Caco-2 (cell line): ENCODE data around the gene CEP83. TPM values are rescaled to one million over a fixed set of nuclear protein-coding genes. Genes with fewer than 3 reads are reported as not detected.

Experiments
- BruUV-seq: library from RNA; stranded (reverse); fragments of 400-500 nt; replicated peaks from 2 replicates; lab custom pipeline; 2021; lab: Mats Ljungman, UMichigan
- CTCF ChIA-PET: fragments of 300-600 bp; sonication (Branson Sonifier 250); formaldehyde crosslinking; loops from one replicate; lab custom pipeline; 2022; ENCODE audit warnings: antibody characterized with exemption; lab: Charles Lee
- POLR2A ChIA-PET: fragments of 300-600 bp; sonication (Branson Sonifier 250); formaldehyde crosslinking; loops from one replicate; lab custom pipeline; 2022; ENCODE audit warnings: antibody characterized with exemption; lab: Charles Lee
- DNase-seq, 2 experiments: peaks; one replicate each; pipeline versions ENCODE4 v3.0.0 to v3.0.0-alpha.2; 2020 to 2022
- H3K27me3 ChIP-seq: replicated peaks from 2 replicates; pipeline ENCODE4 v1.6.0; 2011; ENCODE audit warnings: low read length; ENCODE audit not compliant: control insufficient read depth, insufficient read depth
- H3K36me3 ChIP-seq: 2 replicates; pipeline ENCODE4 v1.5.1; 2011; ENCODE audit warnings: low read length; ENCODE audit not compliant: control insufficient read depth, insufficient read depth
- H3K4me1 ChIP-seq: fragments of 250-450 bp; sonication (Bioruptor Pico); 2 replicates; pipeline ENCODE4 v1.5.1; 2020; ENCODE audit warnings: mild to moderate bottlenecking
- H3K4me3 ChIP-seq: 2 replicates; pipeline ENCODE4 v1.5.1; 2011; ENCODE audit warnings: low read depth, mild to moderate bottlenecking, control low read depth, low read length
- H3K9me3 ChIP-seq: fragments of 250-450 bp; sonication (Bioruptor Pico); 2 replicates; pipeline ENCODE4 v1.5.1; 2020; ENCODE audit warnings: mild to moderate bottlenecking, moderate library complexity
- H3K27ac Mint-ChIP-seq: one replicate; pipeline ENCODE4 v1.8.0; 2022; ENCODE audit warnings: mixed read lengths; ENCODE audit not compliant: unreplicated experiment
- H3K27me3 Mint-ChIP-seq: one replicate; pipeline ENCODE4 v1.8.0; 2022; ENCODE audit warnings: mixed read lengths; ENCODE audit not compliant: insufficient read depth, unreplicated experiment
- H3K36me3 Mint-ChIP-seq: one replicate; pipeline ENCODE4 v1.8.0; 2022; ENCODE audit warnings: mild to moderate bottlenecking, mixed read lengths; ENCODE audit not compliant: insufficient read depth, unreplicated experiment
- H3K4me1 Mint-ChIP-seq: one replicate; pipeline ENCODE4 v1.8.0; 2022; ENCODE audit warnings: low read depth, mixed read lengths; ENCODE audit not compliant: unreplicated experiment
- H3K4me3 Mint-ChIP-seq: one replicate; pipeline ENCODE4 v1.8.0; 2022; ENCODE audit warnings: mild to moderate bottlenecking, moderate library complexity, mixed read lengths; ENCODE audit not compliant: unreplicated experiment
- H3K9me3 Mint-ChIP-seq: one replicate; pipeline ENCODE4 v1.8.0; 2022; ENCODE audit warnings: mixed read lengths; ENCODE audit not compliant: unreplicated experiment
- CTCF ChIP-seq, 2 experiments: fragments of 200-600 bp in 1 of 2; IDR thresholded peaks; 1 replicate in 1 of 2; 2 replicates in 1 of 2; pipeline versions ENCODE4 v1.5.1 to v1.8.0; 2011 to 2022; ENCODE audit warnings: antibody characterized with exemption in 1 of 2, control low read depth in 1 of 2, inconsistent platforms in 1 of 2, low read depth in 1 of 2, low read length in 1 of 2, mild to moderate bottlenecking in 1 of 2, moderate library complexity in 1 of 2; ENCODE audit not compliant: insufficient read depth in 1 of 2, severe bottlenecking in 1 of 2, unreplicated experiment in 1 of 2
- intact Hi-C: fragments of 100-400 bp; cut with micrococcal nuclease; formaldehyde crosslinking; loops from one replicate; pipeline ENCODE4 v1.10.0; 2022; ENCODE audit not compliant: unreplicated experiment
- total RNA-seq: library from RNA; stranded (reverse); gene quantifications from 2 replicates; pipeline ENCODE4 v1.2.3, GENCODE V29; 2022

Gene CEP83
- total RNA-seq, 1 experiment from 2014 or later: 23.3 TPM

GRCh38 chr12:94267921-94268471 is 191.7 kb downstream of the CEP83 start:
- TF ChIP-seq CTCF (IDR thresholded peaks at IDR 0.05; ENCODE audit: insufficient read depth in 1 of 2, low read depth in 1 of 2, low read length in 1 of 2, severe bottlenecking in 1 of 2, unreplicated experiment in 1 of 2): no peak
- Histone ChIP-seq H3K36me3 (no peaks in the 10 kb centered on the region; the same call in 1 of the 2 replicates), H3K4me3 (no peak overlapping the region), H3K9me3 (no peaks in the 10 kb centered on the region), H3K27me3 (no peaks in the 10 kb centered on the region), H3K4me1 (peaks cover 14% of the 10 kb centered on the region)
- no TSS peak for BruUV-seq
- DNase-seq: no peak
- Mint-ChIP-seq H3K27me3 (no peaks in the 10 kb centered on the region), H3K4me1 (peaks cover 7% of the 10 kb centered on the region), H3K36me3 (peaks cover 71% of the 10 kb centered on the region), H3K27ac (no peak overlapping the region), H3K4me3 (no peak overlapping the region), H3K9me3 (no peaks in the 10 kb centered on the region)
- CTCF ChIA-PET: no interaction called here
- intact Hi-C loops: no loop called here
- POLR2A ChIA-PET: no interaction called here

DNA sequence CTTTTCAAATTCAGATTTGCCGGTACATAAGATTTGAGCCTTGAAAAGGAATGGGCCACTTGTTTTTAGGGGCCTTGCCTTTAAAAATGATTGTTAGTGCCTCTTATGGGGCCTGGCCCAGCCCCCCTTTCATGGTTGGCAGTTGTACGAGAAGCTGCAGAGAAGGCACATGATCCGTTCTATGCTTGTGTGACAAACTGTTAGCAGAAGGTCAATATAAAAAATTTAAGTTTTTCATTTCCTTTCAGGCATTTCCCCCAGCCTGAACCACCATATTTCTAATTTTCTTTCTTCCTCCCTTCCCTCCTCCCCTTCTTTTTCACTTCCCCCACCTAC is 192.2 kb downstream of the CEP83 start:
- H3K27me3 ChIP-seq: no peaks in the 10 kb centered on the region
- intact Hi-C loops: no loop called here
- Mint-ChIP-seq H3K4me1 (peaks cover 7% of the 10 kb centered on the region), H3K9me3 (no peaks in the 10 kb centered on the region), H3K36me3 (peaks cover 69% of the 10 kb centered on the region), H3K4me3 (no peak overlapping the region), H3K27ac (no peak overlapping the region), H3K27me3 (no peaks in the 10 kb centered on the region)
- no TSS peak for BruUV-seq
- CTCF ChIA-PET: no interaction called here
- no peak for TF ChIP-seq CTCF (IDR thresholded peaks at IDR 0.05; ENCODE audit: insufficient read depth in 1 of 2, low read depth in 1 of 2, low read length in 1 of 2, severe bottlenecking in 1 of 2, unreplicated experiment in 1 of 2)
- POLR2A ChIA-PET: no interaction called here
- H3K9me3 ChIP-seq: no peaks in the 10 kb centered on the region
- H3K4me3 ChIP-seq: no peak overlapping the region
- peaks cover 14% of the 10 kb centered on the region for H3K4me1 ChIP-seq
- no peaks in the 10 kb centered on the region; the same call in 1 of the 2 replicates for H3K36me3 ChIP-seq
- no peak for DNase-seq

DNA sequence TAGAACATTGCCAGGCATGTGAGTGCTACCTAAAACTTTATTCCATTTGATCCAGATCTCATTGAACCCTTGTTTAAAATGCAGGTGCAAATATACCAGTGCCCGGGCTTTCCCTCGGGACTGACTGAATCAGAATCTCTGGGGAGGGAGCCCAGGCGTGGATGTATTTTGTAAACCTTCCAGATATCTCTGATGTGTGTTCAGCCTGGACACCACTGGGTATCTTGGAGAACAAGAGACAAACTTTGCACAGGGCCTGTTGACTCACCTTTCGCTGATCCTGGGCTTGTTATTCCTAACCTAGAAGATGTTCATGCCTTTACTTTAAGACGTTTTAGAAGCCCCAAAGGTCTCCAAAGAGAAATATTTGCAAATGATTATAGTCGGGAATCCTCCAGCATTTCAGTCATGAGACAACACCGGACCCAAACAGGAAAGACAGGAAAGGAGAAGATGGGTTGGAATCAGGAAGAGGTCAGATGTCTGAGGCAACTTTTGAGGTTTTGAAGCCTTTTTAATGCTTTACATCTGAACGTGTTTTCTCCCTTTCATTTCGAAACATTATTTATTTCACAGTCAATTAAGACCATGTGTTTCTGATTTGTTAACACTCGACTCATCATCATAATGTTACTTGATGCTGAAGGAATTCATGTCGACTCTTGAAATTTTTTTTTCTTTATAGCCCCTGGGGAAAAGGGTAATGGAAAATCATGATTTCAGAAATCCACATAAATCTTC is 192.7 kb downstream of the CEP83 start:
- DNase-seq: peak in 1 of 2 experiments; percentile 42
- H3K27me3 Mint-ChIP-seq: no peaks in the 10 kb centered on the region
- TF ChIP-seq CTCF (IDR thresholded peaks at IDR 0.05; ENCODE audit: insufficient read depth in 1 of 2, low read depth in 1 of 2, low read length in 1 of 2, severe bottlenecking in 1 of 2, unreplicated experiment in 1 of 2): no peak
- no TSS peak for BruUV-seq
- Histone ChIP-seq H3K4me1 (peaks cover 14% of the 10 kb centered on the region), H3K9me3 (no peaks in the 10 kb centered on the region), H3K36me3 (no peaks in the 10 kb centered on the region; the same call in 1 of the 2 replicates), H3K27me3 (no peaks in the 10 kb centered on the region), H3K4me3 (no peak overlapping the region)
- peaks cover 7% of the 10 kb centered on the region for H3K4me1 Mint-ChIP-seq
- peaks cover 69% of the 10 kb centered on the region for H3K36me3 Mint-ChIP-seq
- H3K4me3 Mint-ChIP-seq: peak overlapping the region; percentile 4
- ChIA-PET POLR2A (no interaction called here), CTCF (no interaction called here)
- H3K9me3 Mint-ChIP-seq: no peaks in the 10 kb centered on the region
- no peak overlapping the region for H3K27ac Mint-ChIP-seq
- intact Hi-C loops: no loop called here
